ENCODE data around the gene LRMDA. TPM values are rescaled to one million over a fixed set of nuclear protein-coding genes. Genes with fewer than 3 reads are reported as not detected.

Gene LRMDA
- total and polyA plus RNA-seq, 2 of the 13 experiments (the other 11 are each of a cell fraction or from before 2014, with no cell fraction given): 13.4 to 22.0 TPM

DNA sequence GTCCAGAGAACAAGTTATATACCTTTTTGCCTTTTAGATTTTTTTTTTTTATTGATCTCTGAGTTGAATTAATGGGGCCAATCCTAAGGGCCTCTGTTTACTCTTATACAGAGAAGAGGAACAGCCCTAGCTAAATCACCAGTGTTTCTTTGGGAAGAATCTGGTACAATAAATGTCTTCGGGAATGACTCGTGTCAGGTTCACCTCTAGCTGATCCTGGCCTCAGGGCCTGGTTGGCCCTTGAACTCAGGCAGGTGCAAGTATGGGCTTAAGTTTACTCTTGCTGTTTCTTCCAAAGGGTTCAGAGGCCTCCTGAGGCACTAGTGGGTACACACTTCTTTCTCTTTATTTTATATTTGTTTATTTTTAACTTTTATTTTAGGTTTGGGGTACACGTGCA lies 71.0 kb downstream of the LRMDA start:
- no peak overlapping the region for H2AFZ ChIP-seq (ENCODE audit: low read length)
- ChIA-PET POLR2A (interaction anchor here (1.0 kb wide), 1 partner anchor 70 kb away, joined by 5 read pairs; the partner anchor contains the start of gene LRMDA), CTCF (ENCODE audit: low intra/inter-chr PET ratio, low total read pairs) (no interaction called here)
- H3K9ac ChIP-seq (ENCODE audit: insufficient read depth, low read depth, low read length): no peak overlapping the region
- H3K27me3 ChIP-seq (ENCODE audit: control insufficient read depth in 1 of 2, insufficient read depth in 2 of 2, low read length in 2 of 2): no peaks in the 10 kb centered on the region
- H3K4me3 ChIP-seq (replicated peaks in 1 of 3; ENCODE audit: insufficient read depth in 1 of 3, low read depth in 2 of 3, low read length in 3 of 3): no peak overlapping the region
- H4K20me1 ChIP-seq (ENCODE audit: insufficient read depth, low read length): no peaks in the 10 kb centered on the region
- H3K4me2 ChIP-seq (ENCODE audit: low read depth, low read length): no peak overlapping the region
- intact Hi-C loops (cut with micrococcal nuclease; ENCODE audit: unreplicated experiment) (no loop called here), in situ Hi-C loops (cut with HindIII; ENCODE audit: extremely low pct_ligation_motif_present, low pct_unique_long_range_greater_than_20kb) (no loop called here)
- DNase-seq (ENCODE audit: low spot score) (no peak), ATAC-seq (peak; percentile 69), FAIRE-seq (no peak)
- WGBS (ENCODE audit: low lambda C conversion rate): 22% methylated on average over 3 of the region's 3 CpGs
- BruUV-seq (replicated peaks): no TSS peak
- peak overlapping the region; percentile 31 for H3K27ac ChIP-seq (ENCODE audit: extremely low read length, insufficient read depth, low read length)
- TF ChIP-seq HNF4A (CRISPR knock-in tag; IDR thresholded peaks at IDR 0.05) (peak; percentile 36; the same call in 1 of the 2 replicates), TBX2 (CRISPR knock-in tag; IDR thresholded peaks at IDR 0.05; ENCODE audit: borderline replicate concordance) (0 out of 2 replicates have a peak, but pooled peaks have one; percentile 13), ZBTB7B (CRISPR knock-in tag; IDR thresholded peaks at IDR 0.05) (no peak)
- TF ChIP-seq, protein P1, sequence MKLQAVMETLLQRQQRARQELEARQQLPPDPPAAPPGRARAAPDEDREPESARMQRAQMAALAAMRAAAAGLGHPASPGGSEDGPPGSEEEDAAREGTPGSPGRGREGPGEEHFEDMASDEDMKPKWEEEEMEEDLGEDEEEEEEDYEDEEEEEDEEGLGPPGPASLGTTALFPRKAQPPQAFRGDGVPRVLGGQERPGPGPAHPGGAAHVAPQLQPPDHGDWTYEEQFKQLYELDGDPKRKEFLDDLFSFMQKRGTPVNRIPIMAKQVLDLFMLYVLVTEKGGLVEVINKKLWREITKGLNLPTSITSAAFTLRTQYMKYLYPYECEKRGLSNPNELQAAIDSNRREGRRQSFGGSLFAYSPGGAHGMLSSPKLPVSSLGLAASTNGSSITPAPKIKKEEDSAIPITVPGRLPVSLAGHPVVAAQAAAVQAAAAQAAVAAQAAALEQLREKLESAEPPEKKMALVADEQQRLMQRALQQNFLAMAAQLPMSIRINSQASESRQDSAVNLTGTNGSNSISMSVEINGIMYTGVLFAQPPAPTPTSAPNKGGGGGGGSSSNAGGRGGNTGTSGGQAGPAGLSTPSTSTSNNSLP (IDR thresholded peaks at IDR 0.05; ENCODE audit: low read depth, low read length): 0 out of 2 replicates have a peak, but pooled peaks have one; percentile 16
- no peaks in the 10 kb centered on the region for H3K79me2 ChIP-seq (ENCODE audit: insufficient read depth, low read length)
- H3K9me3 ChIP-seq (ENCODE audit: low read length): no peaks in the 10 kb centered on the region
- H3K36me3 ChIP-seq (replicated peaks in 1 of 2; ENCODE audit: control insufficient read depth in 1 of 2, insufficient read depth in 2 of 2, low read length in 2 of 2): 0 out of 5 replicates have a peak, but pooled peaks cover 0 to 1% of the 10 kb centered on the region in 2 experiments
- H3K4me1 ChIP-seq (ENCODE audit: insufficient read depth, low read length): peaks cover 18% of the 10 kb centered on the region

DNA sequence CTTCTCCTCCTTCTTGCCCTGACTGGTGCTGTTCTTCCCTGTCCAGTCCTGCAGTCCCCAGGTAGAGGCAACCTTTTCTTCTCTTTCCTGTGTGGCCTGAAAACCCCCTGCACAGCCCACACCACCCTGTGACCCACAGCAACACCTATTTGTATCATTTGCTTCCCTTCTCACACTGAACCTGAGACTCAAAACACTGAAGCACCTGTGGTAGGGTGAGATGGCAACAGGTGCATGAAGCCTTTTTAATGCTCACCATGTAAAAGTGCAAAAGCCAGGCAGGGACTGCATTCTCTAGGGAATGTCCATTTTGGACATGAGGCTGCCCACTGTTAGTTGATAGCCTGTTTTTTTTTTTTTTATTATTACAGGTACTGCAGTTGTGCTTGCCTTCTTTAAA lies 71.4 kb downstream of the LRMDA start:
- H3K27me3 ChIP-seq (ENCODE audit: control insufficient read depth in 1 of 2, insufficient read depth in 2 of 2, low read length in 2 of 2): no peaks in the 10 kb centered on the region

More for the DNA sequence above, 71.4 kb downstream of the LRMDA start:
- no peak for ATAC-seq
- Histone ChIP-seq H4K20me1 (ENCODE audit: insufficient read depth, low read length) (no peaks in the 10 kb centered on the region), H3K9ac (ENCODE audit: insufficient read depth, low read depth, low read length) (no peak overlapping the region), H3K36me3 (replicated peaks in 1 of 2; ENCODE audit: control insufficient read depth in 1 of 2, insufficient read depth in 2 of 2, low read length in 2 of 2) (0 out of 5 replicates have a peak, but pooled peaks cover 0 to 1% of the 10 kb centered on the region in 2 experiments), H3K79me2 (ENCODE audit: insufficient read depth, low read length) (no peaks in the 10 kb centered on the region), H3K4me3 (replicated peaks in 1 of 3; ENCODE audit: insufficient read depth in 1 of 3, low read depth in 2 of 3, low read length in 3 of 3) (no peak overlapping the region), H3K9me3 (ENCODE audit: low read length) (no peaks in the 10 kb centered on the region), H2AFZ (ENCODE audit: low read length) (no peak overlapping the region), H3K4me2 (ENCODE audit: low read depth, low read length) (no peak overlapping the region), H3K4me1 (ENCODE audit: insufficient read depth, low read length) (peaks cover 18% of the 10 kb centered on the region), H3K27ac (ENCODE audit: extremely low read length, insufficient read depth, low read length) (no peak overlapping the region)
- FAIRE-seq: no peak
- TF ChIP-seq ZNF709 (CRISPR knock-in tag; IDR thresholded peaks at IDR 0.05) (no peak), XRCC5 (optimal IDR thresholded peaks at IDR 0.05; ENCODE audit: low read length) (no peak), DNMT1 (CRISPR knock-in tag; IDR thresholded peaks at IDR 0.05) (no peak), NFE2 (CRISPR knock-in tag; IDR thresholded peaks at IDR 0.05) (no peak), CCDC6 (CRISPR knock-in tag; IDR thresholded peaks at IDR 0.05) (no peak), DPF2 (CRISPR knock-in tag; IDR thresholded peaks at IDR 0.05; ENCODE audit: borderline replicate concordance, low read depth) (no peak)
- in situ Hi-C loops (cut with HindIII; ENCODE audit: extremely low pct_ligation_motif_present, low pct_unique_long_range_greater_than_20kb): no loop called here
- no TSS peak for BruUV-seq (replicated peaks)
- DNase-seq (ENCODE audit: low spot score): no peak
- ChIA-PET POLR2A (interaction anchor here (1.0 kb wide), 1 partner anchor 71 kb away, joined by 5 read pairs; the partner anchor contains the start of gene LRMDA), CTCF (ENCODE audit: low intra/inter-chr PET ratio, low total read pairs) (no interaction called here)
- intact Hi-C loops (cut with micrococcal nuclease; ENCODE audit: unreplicated experiment): no loop called here

All from HepG2 (cell line).